Bronchus fibroblast of lung (primary cell): ENCODE measurements around the gene MEDAG. TPM values are rescaled to one million over a fixed set of nuclear protein-coding genes. Genes with fewer than 3 reads are reported as not detected.

Experiments used
- total RNA-seq: library from RNA; depleted of rRNA; stranded (reverse); fragments of >200 nt; gene quantifications from 2 replicates; pipeline ENCODE4 v1.2.3, GENCODE V29; 2015

MEDAG gene
- total RNA-seq = 3.4 and 3.9 TPM in 2 replicates

GRCh38 chr13:30905932-30906383, at the start of gene MEDAG:
MEDAG (plus strand) TSS chr13:30906271; CDS start chr13:30906516, 245 bp downstream.

GRCh38 chr13:30932481-30933353, 26.6 kb downstream of the MEDAG start, which contains the start of gene TEX26:
TEX26 (plus strand) TSS chr13:30932656; CDS start chr13:30932716, 60 bp downstream.

Other genes with a start within 250 kb of the MEDAG start
- 0.74 TPM in 1 of 2 replicates, not detected in the other for gene ALOX5AP, start 170.7 kb upstream of the MEDAG start, total RNA-seq
- 0.17 and 0.30 TPM in 2 replicates for gene TEX26, start 26.4 kb downstream of the MEDAG start, total RNA-seq